ENCODE data around the gene RBBP8.

Gene RBBP8

GRCh38 chr18:23065234-23065806, 132.2 kb downstream of the RBBP8 start:
- no peak for DNase-seq

DNA sequence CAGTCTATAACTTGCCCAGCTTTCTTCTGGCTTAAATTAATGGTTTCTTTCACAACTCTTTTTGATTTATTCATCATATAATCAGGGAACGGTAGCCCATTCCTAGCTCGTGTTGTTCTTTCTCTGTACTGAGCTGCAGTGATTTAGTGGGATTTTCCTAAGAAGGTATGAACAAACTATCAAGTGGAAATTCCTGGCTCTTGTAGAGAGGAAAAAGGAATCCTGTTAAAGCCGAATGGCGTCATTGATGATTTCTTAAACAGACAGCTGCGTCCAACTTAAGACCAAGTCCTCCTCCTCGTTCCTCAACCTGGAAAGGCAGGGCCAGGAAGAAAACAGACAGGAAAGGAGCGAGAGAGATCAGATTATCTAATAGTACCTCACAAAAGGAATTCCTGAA, 132.9 kb downstream of the RBBP8 start:
- DNase-seq = no peak

DNA sequence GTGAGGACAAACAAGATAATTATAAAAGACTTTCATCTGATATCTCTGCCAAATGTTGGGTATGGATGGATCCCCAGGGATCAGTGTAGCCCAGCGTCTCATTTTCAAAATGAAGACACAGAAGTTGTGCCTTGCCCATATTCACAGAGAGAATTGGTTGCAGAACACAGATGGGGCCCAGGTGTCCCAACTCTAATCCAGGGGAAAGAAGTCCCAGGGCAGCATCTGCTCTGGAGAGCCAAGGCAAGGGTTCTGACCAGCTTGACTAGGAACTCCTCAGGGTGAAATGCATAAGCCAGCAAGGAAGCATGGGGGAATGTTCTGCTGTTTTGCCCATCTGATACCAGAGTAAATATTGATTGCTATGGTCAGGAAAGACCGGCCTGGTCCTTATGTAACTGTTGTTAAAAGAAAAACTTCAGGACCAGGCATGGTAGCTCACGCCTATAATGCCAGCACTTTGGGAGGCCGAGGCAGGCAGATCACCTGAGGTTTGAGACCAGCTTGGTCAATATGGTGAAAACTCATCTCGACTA, 133.4 kb downstream of the RBBP8 start:
- no peak for DNase-seq

- DNase-seq = no peak
Observed at GRCh38 chr18:23067236-23067635, 134.1 kb downstream of the RBBP8 start.

GRCh38 chr18:23068011-23068410, 134.9 kb downstream of the RBBP8 start:
- no peak for DNase-seq

DNA sequence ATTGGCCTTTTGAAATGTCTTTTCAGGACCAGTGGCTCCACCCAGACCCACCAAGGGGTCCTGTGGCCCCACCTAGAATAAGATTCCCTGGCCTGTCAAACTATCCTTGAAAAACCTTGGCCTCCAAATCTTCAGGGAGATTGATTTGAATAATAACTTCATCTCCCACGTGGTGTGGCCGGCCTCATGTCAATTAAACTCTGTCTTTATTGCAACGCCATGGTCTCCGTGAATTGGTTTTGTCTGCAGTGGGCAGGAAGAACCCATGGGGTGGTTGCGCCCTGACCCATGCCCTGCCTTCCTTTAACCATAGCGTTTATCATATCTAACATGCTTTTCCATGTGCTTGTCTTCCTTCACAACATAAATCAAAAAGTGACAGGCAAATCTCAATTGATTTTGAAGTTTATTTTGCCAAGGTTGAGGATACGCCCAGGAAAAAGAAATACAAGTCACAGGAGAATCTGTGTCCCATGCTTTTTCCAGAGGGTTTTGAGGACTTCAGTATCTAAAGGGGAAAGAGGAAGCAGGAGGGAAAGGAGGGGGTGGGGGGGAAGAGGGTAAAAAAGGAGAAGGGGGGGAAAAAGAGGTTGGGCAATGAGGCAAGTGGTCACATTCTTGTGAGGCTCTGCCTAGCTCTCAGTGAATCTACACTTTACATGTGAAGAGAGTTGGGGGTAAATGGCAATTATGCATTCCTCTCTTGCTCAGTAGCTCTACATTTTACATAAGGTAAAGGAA, 135.6 kb downstream of the RBBP8 start:
- no peak for DNase-seq

DNA sequence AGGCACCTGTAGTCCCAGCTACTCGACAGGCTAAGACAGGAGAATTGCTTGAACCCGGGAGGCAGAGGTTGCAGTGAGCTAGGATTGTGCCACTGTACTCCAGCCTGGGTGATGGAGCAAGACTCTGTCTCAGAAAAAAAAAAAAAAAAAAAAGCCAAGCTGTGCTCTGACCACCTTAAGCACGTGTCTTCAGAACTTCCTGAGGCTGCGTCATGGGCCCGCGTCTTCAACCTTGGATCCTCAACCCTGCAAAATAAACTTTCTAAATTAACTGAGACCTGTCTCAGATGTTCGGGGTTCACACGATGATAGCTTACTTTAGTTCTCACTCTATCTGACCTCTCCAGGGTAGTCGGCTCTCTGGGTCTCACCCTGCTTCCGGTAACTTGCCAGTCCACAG, 136.4 kb downstream of the RBBP8 start:
- peak; percentile 24 for DNase-seq

GRCh38 chr18:23069898-23070297, 136.8 kb downstream of the RBBP8 start:
- no peak for DNase-seq

- DNase-seq = peak; percentile 68
Observed at GRCh38 chr18:23071285-23071684, 138.2 kb downstream of the RBBP8 start.

GRCh38 chr18:23072079-23072478, 139.0 kb downstream of the RBBP8 start:
- no peak for DNase-seq

DNA sequence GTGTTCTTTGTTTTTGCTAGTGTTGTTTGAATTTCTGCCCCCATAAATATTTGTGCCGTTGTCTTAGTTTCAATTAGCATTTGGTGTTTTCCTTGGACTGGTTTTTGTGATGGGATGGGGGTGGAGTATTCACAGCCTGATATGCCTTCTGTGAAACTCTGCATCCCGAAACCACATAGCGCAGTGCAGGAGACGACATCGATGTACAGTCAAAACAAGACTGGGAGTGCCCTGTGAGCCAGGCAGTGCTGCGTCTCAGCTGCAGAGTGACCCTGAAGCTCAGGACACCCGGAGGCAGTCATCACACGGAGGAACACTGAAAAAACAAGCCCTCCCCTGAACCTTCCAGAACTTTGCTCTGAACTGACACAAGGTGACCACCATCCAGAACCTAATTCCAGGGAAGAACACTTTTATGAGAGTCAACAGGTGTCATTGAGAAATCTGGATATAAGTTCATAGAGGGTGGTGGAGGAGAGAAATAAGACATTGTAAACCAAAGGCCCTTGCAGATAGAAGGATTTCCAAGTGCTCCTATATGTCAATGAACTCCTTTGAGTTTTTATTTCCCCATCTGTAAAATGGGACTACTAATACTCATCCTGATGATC, 141.0 kb downstream of the RBBP8 start:
- no peak for DNase-seq
